AG20443 (cell line): Measurements from ENCODE around the gene CLSTN1.
"Not testable (repeated sequence)": the region's sequence is repeated elsewhere in the genome, so short reads cannot be mapped to it uniquely, and the experiment has no call there.

Experiments used
- DNase-seq: peaks from one replicate; pipeline ENCODE4 v3.0.0; 2012; ENCODE audit warnings: low spot score, mixed read lengths

The CLSTN1 gene

GRCh38 chr1:9794081-9794480, 29.7 kb downstream of the CLSTN1 start:
- no peak for DNase-seq

- DNase-seq: no peak
These were observed 30.5 kb downstream of the CLSTN1 start for GRCh38 chr1:9793291-9793690.

GRCh38 chr1:9792156-9793042, 31.4 kb downstream of the CLSTN1 start:
- peak; percentile 21 for DNase-seq

- not testable (repeated sequence) for DNase-seq
These were observed 34.1 kb downstream of the CLSTN1 start for GRCh38 chr1:9789700-9790099.

GRCh38 chr1:9787702-9788101, 36.1 kb downstream of the CLSTN1 start:
- no peak for DNase-seq

GRCh38 chr1:9785406-9785805, 38.4 kb downstream of the CLSTN1 start:
- DNase-seq: no peak

GRCh38 chr1:9784508-9785133, 39.1 kb downstream of the CLSTN1 start:
- peak; percentile 43 for DNase-seq

GRCh38 chr1:9782897-9783296, 40.9 kb downstream of the CLSTN1 start:
- DNase-seq: no peak

- DNase-seq: no peak
These were observed 41.5 kb downstream of the CLSTN1 start for GRCh38 chr1:9782116-9782751.

- no peak for DNase-seq
These were observed 43.1 kb downstream of the CLSTN1 start for GRCh38 chr1:9780554-9781110.

GRCh38 chr1:9778905-9779304, 44.9 kb downstream of the CLSTN1 start:
- DNase-seq: no peak

- DNase-seq: no peak
These were observed 47.1 kb downstream of the CLSTN1 start for GRCh38 chr1:9776685-9777084.

GRCh38 chr1:9774712-9775679, 48.8 kb downstream of the CLSTN1 start:
- no peak for DNase-seq

- no peak for DNase-seq
These were observed 53.5 kb downstream of the CLSTN1 start for GRCh38 chr1:9770298-9770697.

- DNase-seq: no peak
These were observed 54.8 kb downstream of the CLSTN1 start for GRCh38 chr1:9768983-9769382.

GRCh38 chr1:9767964-9768668, 55.6 kb downstream of the CLSTN1 start:
- DNase-seq: no peak

- peak; percentile 91 for DNase-seq
These were observed 56.9 kb downstream of the CLSTN1 start for GRCh38 chr1:9766759-9767442.

- DNase-seq: no peak
These were observed 59.2 kb downstream of the CLSTN1 start for GRCh38 chr1:9764550-9764949.

GRCh38 chr1:9763914-9764313, 59.9 kb downstream of the CLSTN1 start:
- DNase-seq: no peak

- not testable (repeated sequence) for DNase-seq
These were observed 61.3 kb downstream of the CLSTN1 start for GRCh38 chr1:9762446-9762845.
